HCEC 1CT (cell line): Measurements from ENCODE around the gene TMEM120B.
A peak's percentile ranks its signal among the peaks of the same experiment; 100 is the strongest.
"Not testable (repeated sequence)": the region's sequence is repeated elsewhere in the genome, so short reads cannot be mapped to it uniquely, and the experiment has no call there.

Source experiments
- DNase-seq: peaks from one replicate; pipeline ENCODE4 v3.0.0-alpha.2; 2017

The TMEM120B gene

GRCh38 chr12:121748571-121749265, 36.2 kb downstream of the TMEM120B start:
- DNase-seq: peak; percentile 80

GRCh38 chr12:121749267-121749666, 36.7 kb downstream of the TMEM120B start:
- no peak for DNase-seq

DNA sequence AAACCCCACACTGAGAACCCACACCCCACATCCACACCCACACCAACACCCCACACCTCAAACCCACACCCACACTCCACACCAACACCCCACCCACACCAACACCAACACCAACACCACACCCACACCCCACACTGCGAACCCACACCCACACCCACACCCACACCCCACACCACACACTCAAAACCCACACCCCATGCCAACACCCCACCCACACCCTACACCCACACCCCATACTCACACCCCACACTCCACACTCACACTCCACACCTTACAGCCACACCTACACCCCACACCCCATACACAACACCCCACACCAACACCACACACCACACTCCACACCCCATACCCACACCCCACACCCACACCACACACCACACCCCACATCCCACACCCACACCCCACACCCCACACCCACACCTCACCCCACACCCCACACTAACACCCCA, 38.0 kb downstream of the TMEM120B start:
- DNase-seq: no peak

DNA sequence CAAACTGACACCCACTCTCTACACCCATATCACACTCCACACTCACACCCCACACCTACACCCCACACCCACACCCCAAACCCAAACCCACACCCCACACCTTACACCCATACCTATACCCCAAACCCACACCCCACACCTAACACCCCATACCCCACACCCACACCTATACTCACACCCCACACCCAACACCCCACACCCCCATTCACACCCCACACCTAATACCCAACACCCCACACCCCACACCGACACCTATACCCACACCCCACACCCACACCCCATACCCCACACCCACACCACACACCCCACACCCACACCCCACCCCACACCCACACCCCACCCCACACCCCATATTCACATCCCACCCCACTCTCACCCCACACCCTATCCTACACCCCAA, 38.5 kb downstream of the TMEM120B start:
- no peak for DNase-seq

DNA sequence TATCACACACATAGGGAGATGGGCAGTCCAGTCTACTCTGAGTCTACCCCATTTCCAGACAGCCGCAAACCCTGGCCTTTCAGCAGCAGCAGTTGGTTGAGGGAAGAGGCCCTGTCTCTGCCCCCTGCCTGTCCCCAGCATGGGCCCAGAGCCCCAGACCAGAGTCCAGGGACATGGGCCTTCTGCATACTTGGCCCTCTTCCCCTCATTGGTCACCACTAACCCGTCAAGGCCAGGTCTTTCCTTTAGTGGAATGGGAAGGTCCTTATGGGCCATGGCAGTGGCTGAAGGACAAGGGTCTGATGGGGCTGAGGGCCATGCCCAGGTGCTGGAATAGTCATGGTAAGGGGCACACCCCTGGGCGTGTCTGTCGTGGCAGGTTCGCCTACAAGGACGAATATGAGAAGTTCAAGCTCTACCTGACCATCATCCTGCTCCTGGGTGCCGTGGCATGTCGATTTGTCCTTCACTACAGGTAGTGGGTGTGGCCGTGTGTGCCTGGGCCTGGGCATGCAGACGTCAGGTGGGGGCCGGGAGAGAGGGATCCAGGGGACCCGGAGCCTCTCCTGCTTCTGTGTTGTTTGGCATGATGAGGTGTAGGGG, 39.3 kb downstream of the TMEM120B start:
- no peak for DNase-seq

DNA sequence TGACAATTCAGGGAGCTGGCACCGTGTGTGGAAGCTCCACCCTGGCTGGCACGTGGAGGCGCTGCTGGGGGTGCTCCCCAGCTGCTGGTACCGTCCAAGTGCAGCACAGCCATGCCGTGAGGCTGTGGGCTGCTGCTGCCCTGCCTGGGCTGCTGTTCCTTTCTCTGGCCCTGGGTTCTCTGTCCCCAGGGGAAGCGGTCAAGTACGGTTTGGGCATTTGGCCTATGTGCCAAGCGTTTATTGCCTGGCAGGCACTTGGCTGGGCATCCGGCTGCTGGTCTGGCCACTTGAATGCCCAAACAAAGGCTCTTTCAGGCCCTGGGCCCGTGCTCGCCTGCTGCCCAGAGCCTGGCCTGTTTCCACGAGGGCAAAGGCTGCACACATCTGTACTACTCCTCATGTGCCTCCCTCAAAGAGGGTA, 41.3 kb downstream of the TMEM120B start:
- no peak for DNase-seq

GRCh38 chr12:121754836-121755235, 42.3 kb downstream of the TMEM120B start:
- no peak for DNase-seq

GRCh38 chr12:121755591-121755990, 43.0 kb downstream of the TMEM120B start:
- no peak for DNase-seq

- not testable (repeated sequence) for DNase-seq
Measured at GRCh38 chr12:121758536-121758935, 46.0 kb downstream of the TMEM120B start.

DNA sequence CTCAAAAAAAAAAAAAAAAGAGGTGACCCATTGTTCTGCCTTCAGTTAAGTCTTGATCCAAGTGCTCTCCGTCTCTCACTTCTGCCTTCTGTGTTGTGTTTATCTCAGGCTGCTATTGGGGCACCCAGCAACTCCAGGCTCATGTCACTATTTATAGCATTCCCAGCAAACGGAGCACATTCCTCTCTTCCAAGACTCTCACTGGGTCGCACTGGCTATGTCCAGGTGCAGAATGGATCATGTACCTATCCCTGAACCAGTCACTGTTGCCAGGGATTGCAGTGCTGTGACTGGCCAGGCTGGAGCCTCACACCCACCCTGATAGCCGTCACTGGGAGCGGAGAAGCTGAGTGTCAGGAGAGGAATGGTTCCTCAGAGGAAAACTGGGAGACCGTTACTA, 49.7 kb downstream of the TMEM120B start:
- DNase-seq: no peak

GRCh38 chr12:121764808-121765207, 52.3 kb downstream of the TMEM120B start:
- DNase-seq: no peak

DNA sequence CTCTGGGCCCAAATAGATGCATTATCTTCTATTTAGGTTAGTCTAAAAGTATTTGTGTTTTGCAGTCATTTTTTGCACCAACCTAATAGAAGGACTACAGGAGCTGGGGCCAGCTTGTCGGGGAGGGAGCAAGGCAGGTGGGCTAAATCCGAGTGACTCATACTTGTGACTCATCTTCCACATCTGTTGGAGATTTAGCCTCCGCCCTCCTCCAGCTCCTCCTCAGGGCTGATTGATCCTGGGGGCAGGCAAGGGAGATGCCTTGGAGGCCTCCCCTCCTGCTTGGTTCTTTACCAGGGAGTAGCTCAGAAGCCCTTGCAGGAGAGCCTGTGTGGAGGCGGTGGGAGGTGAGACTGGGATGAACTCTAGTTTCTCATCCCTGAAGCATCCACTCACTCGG, 53.0 kb downstream of the TMEM120B start:
- DNase-seq: peak; percentile 89

DNA sequence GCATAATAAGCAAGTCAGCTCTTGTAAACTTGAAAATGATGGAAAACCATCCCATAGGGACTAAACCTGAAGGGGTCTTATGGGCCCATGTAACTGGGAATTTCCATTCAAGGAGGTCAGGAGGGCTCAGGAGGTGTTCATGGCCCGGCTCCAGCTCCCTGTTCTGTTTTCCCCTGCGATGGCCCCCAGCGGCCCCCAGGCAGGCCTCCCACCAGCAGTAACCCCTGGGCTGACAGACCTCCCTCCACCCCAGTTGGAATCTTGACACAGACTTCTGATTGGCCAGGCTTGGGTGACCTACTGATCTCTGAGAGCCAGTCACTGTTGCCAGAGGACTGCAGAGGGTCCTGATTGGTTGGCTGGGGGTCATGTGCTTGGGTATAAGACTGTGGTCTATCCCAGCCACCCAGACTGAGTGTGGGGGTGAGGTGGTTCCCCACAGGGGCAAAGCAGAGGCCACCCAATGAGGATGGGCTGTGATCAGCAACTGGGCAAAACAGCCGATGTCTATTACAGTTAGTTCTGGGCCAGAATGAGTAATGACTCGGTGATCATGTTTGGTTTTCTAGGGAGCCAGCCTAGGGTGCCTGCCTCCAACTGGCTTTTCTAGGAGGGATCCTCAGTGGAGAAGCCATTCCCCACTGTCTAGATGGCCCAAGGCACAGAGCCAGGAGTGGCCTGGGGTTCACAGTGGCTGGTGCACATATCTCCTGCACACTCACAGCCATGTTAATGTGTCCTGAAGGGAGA, 53.9 kb downstream of the TMEM120B start:
- no peak for DNase-seq

- no peak for DNase-seq
Measured at GRCh38 chr12:121767525-121768016, 55.0 kb downstream of the TMEM120B start.

GRCh38 chr12:121769297-121769830, 56.8 kb downstream of the TMEM120B start:
- no peak for DNase-seq

DNA sequence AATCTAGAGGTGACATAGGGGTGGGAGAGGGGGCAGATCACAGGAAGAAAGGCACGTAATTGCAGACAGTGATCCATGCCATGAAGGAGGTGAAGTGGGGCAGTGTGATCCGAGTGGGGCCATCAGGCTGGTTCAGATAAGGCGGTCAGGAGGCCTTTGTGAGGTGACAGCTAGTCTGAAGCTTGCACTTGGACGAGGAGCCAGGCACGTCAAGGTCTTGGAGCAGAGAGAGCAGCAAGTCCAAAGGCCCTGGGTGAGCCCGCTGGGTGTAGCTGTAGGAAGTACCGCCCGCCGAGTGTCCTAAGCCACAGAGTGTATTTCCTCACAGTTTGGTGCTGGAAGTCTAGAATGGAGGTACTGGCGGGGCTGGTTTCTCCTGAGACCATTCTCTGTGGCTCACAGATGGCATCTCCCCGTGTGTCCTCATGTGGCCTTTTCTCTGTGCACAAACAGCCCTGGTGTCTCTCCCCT, 57.3 kb downstream of the TMEM120B start:
- DNase-seq: no peak

GRCh38 chr12:121770388-121770787, 57.8 kb downstream of the TMEM120B start:
- no peak for DNase-seq

DNA sequence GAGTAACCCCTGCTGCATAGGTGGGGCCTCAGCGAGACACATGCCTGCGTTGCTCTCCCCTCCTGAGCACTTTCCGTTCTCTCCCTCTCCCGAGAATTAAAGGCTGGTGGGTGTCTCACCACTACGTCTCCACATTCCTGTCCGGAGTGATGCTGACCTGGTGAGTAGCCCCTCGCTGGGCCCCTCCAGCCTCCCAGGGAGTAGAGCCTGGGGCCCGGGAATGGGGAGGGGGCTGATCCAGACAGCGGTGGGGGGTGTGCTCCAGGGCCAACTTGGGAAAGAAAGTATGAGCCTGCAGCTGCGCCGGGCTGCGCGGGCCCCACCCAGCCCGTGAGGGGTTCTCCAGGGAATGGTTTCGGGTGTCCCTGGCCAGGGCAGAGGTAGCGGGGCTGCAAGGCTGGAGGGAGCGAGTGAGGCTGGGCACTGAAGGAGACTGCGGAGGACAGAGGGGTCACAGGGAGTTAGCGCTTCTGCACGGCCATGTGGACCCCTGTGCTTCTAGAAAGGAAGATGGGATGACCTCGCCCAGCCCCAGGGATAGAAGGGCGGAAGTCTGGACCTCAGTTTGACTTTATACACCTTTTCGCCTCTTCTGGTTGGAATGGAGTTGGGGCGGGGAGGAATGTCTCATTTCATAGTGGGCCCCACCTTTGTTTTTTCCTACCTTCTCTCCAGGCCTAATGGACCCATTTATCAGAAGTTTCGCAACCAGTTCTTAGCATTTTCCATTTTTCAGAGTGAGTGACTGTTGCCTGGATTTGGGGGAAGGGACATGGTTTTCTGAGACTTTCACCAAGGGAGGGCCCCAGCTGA, 58.5 kb downstream of the TMEM120B start:
- no peak for DNase-seq

- DNase-seq: peak; percentile 55
Measured at GRCh38 chr12:121773011-121773777, 60.6 kb downstream of the TMEM120B start.

GRCh38 chr12:121774968-121775474, 62.5 kb downstream of the TMEM120B start:
- no peak for DNase-seq

- DNase-seq: no peak
Measured at GRCh38 chr12:121775501-121775900, 62.9 kb downstream of the TMEM120B start.
